Adrenal gland (tissue), 12 donors: ENCODE measurements around the gene DNAL1. TPM values are rescaled to one million over a fixed set of nuclear protein-coding genes. Genes with fewer than 3 reads are reported as not detected.

ENCODE experiments used
- DNase-seq, 7 donors: peaks; one replicate each; pipeline ENCODE4 v3.0.0-alpha.2; 2019 to 2020
- H3K27ac ChIP-seq, 5 donors: fragments of 200-600 bp; sonication (generic) in 4 of 5; 1 replicate in 3 of 5; 2 replicates in 2 of 5; pipeline versions ENCODE4 v1.5.1 to v1.8.0; 2016 to 2020; ENCODE audit warnings: mild to moderate bottlenecking in 1 of 5
- H3K27me3 ChIP-seq: fragments of 200-600 bp; 2 replicates; pipeline ENCODE4 v1.8.0; 2021
- H3K36me3 ChIP-seq, 2 donors: fragments of 200-600 bp; replicated peaks in 1 of 2; 1 replicate in 1 of 2; 2 replicates in 1 of 2; pipeline versions ENCODE4 v1.5.1 to v1.8.0; 2018 to 2022
- H3K4me1 ChIP-seq, 2 donors: fragments of 200-600 bp; replicated peaks in 1 of 2; 1 replicate in 1 of 2; 2 replicates in 1 of 2; pipeline versions ENCODE4 v1.5.1 to v1.8.0; 2018 to 2021
- H3K4me3 ChIP-seq, 4 donors: fragments of 200-600 bp; sonication (generic) in 3 of 4; one replicate each; pipeline ENCODE4 v1.5.1; 2016 to 2018
- H3K9me3 ChIP-seq, 3 donors: fragments of 200-600 bp; sonication (generic) in 1 of 3; replicated peaks in 1 of 3; 1 replicate in 2 of 3; 2 replicates in 1 of 3; pipeline versions ENCODE4 v1.5.1 to v1.8.0; 2016 to 2021
- CTCF ChIP-seq, 6 experiments: fragments of 450-650 bp in 4 of 6; fragments of 200-600 bp in 2 of 6; sonication (generic) in 1 of 6; IDR thresholded peaks; 1 replicate in 5 of 6; 2 replicates in 1 of 6; pipeline versions ENCODE4 v1.5.1 to v1.8.0; 2016 to 2021; ENCODE audit warnings: antibody characterized with exemption in 6 of 6, mild to moderate bottlenecking in 2 of 6, moderate library complexity in 1 of 6
- POLR2A ChIP-seq, 2 donors: fragments of 450-650 bp; IDR thresholded peaks; one replicate each; pipeline ENCODE4 v1.6.1; 2017; ENCODE audit warnings: antibody characterized with exemption in 2 of 2, mild to moderate bottlenecking in 2 of 2, moderate library complexity in 1 of 2
- WGBS, 4 donors: extraction: QIAGEN DNeasy Blood & Tissue Kit in 2 of 4; methylation state at CpG; one replicate each; pipeline versions ENCODE4 v1.1.5 to v1.1.7; 2013 to 2017; 5-methylcytosine and 5-hydroxymethylcytosine counted together
- intact Hi-C, 2 donors: fragments of 100-400 bp; cut with DNase I; formaldehyde crosslinking; loops; one replicate each; pipeline versions ENCODE4 v1.14.1 to v1.15.0; 2022 to 2023
- polyA plus RNA-seq, 3 donors: library from polyadenylated mRNA; stranded (reverse); fragments of 200-250 nt in 2 of 3; fragments of 350-450 nt in 1 of 3; fragmentation: Illumina TruSeq in 1 of 3; extraction: RNeasy Lipid Tissue Mini Kit (QIAGEN cat#74804) in 1 of 3; gene quantifications; one replicate each; pipeline ENCODE4 v1.2.3, GENCODE V29; 2013 to 2014
- total RNA-seq, 9 donors: library from RNA; depleted of rRNA in 4 of 9; stranded (reverse); fragments of >200 nt in 4 of 9; fragments of 120-200 nt in 1 of 9; fragmentation: NEBNext Ultra II Directional in 1 of 9; extraction: Animal tissue kit (Norgen Biotek cat#: 25700) in 1 of 9; gene quantifications; one replicate each; pipeline versions ENCODE4 v1.1.0 to v1.2.4, GENCODE V29; 2013 to 2023
- donor health status: healthy with polysubstance abuse.
- donor health status: Bipolar disorder and iron deficiency.
- donor health status: DM: yes; HTN: yes; CAD: no.
- donor health status: DM: no; HTN: no; CAD: no.
- donor health status: DM: no; HTN: no; CAD: no.
- donor health status: DM: yes; HTN: yes; CAD: no.

DNAL1 gene
- total and polyA plus RNA-seq, 12 donors = 3.6 to 24.2 (median 13.0) TPM

GRCh38 chr14:73722581-73722980 is 77.8 kb downstream of the DNAL1 start:
- Histone ChIP-seq H3K27ac (peak overlapping the region in 1 of 5 donors; percentile 75), H3K4me1 (peaks cover 10 to 50% of the 10 kb centered on the region in 2 donors), H3K4me3 (no peak overlapping the region), H3K9me3 (no peaks in the 10 kb centered on the region), H3K27me3 (no peaks in the 10 kb centered on the region), H3K36me3 (peaks cover 0 to 91% of the 10 kb centered on the region in 2 donors)
- intact Hi-C loops = no loop called here
- WGBS, 4 donors = 91 to 94% (median 92%) methylated on average over 10 of the region's 10 CpGs
- TF ChIP-seq POLR2A (IDR thresholded peaks at IDR 0.05) (no peak), CTCF (IDR thresholded peaks at IDR 0.05) (no peak)
- peak in 1 of 7 donors; percentile 55 for DNase-seq

- no peaks in the 10 kb centered on the region for H3K27me3 ChIP-seq
- peaks cover 12 to 53% of the 10 kb centered on the region in 2 donors for H3K4me1 ChIP-seq
- no peak for DNase-seq
- no peak overlapping the region for H3K4me3 ChIP-seq
- WGBS, 4 donors = 70 to 78% (median 77%) methylated on average over 7 of the region's 7 CpGs
- TF ChIP-seq CTCF (IDR thresholded peaks at IDR 0.05) = no peak
- TF ChIP-seq POLR2A (IDR thresholded peaks at IDR 0.05) = no peak
- peaks cover 0 to 90% of the 10 kb centered on the region in 2 donors for H3K36me3 ChIP-seq
- H3K9me3 ChIP-seq = no peaks in the 10 kb centered on the region
- peak overlapping the region in 4 of 5 donors; percentile 39 to 85 (median 66) for H3K27ac ChIP-seq
- intact Hi-C loops = no loop called here
Measured at GRCh38 chr14:73723406-73723796, 78.6 kb downstream of the DNAL1 start.

- Histone ChIP-seq H3K27ac (peak overlapping the region in 4 of 5 donors; percentile 39 to 85 (median 66)), H3K9me3 (no peaks in the 10 kb centered on the region), H3K4me1 (peaks cover 13 to 59% of the 10 kb centered on the region in 2 donors), H3K27me3 (no peaks in the 10 kb centered on the region), H3K4me3 (no peak overlapping the region), H3K36me3 (peaks cover 0 to 87% of the 10 kb centered on the region in 2 donors)
- TF ChIP-seq CTCF (IDR thresholded peaks at IDR 0.05) (peak in 3 of 6 experiments; percentile 21 to 38 (median 27)), POLR2A (IDR thresholded peaks at IDR 0.05) (peak in 1 of 2 donors; percentile 18)
- WGBS, 4 donors = 38 to 52% (median 50%) methylated on average over 12 of the region's 12 CpGs
- intact Hi-C loops = no loop called here
- peak in 6 of 7 donors; percentile 66 to 84 (median 74) for DNase-seq
Measured at GRCh38 chr14:73723797-73724661, 79.2 kb downstream of the DNAL1 start.

GRCh38 chr14:73724696-73725095 is 79.9 kb downstream of the DNAL1 start:
- TF ChIP-seq CTCF (IDR thresholded peaks at IDR 0.05) = no peak
- TF ChIP-seq POLR2A (IDR thresholded peaks at IDR 0.05) = no peak
- Histone ChIP-seq H3K27ac (peak overlapping the region in 4 of 5 donors; percentile 39 to 85 (median 66)), H3K4me3 (no peak overlapping the region), H3K4me1 (peaks cover 13 to 61% of the 10 kb centered on the region in 2 donors), H3K27me3 (no peaks in the 10 kb centered on the region), H3K9me3 (no peaks in the 10 kb centered on the region), H3K36me3 (peaks cover 0 to 87% of the 10 kb centered on the region in 2 donors)
- WGBS, 4 donors = 69 to 100% (median 82%) methylated on average over 2 of the region's 2 CpGs
- no peak for DNase-seq
- intact Hi-C loops = loop anchor here (5.0 kb wide), 2 partner anchors 98 to 103 kb away; no protein-coding TSS in a partner anchor
